ENCODE results near the gene AKT1. TPM values are rescaled to one million over a fixed set of nuclear protein-coding genes. Genes with fewer than 3 reads are reported as not detected.

AKT1 gene
- total and polyA plus RNA-seq, 2 experiments from 2014 or later, result 19.2 to 78.7 TPM

GRCh38 chr14:104830781-104831180, 35.2 kb upstream of the AKT1 start:
- no peak overlapping the region for H3K4me3 Mint-ChIP-seq

GRCh38 chr14:104827177-104828055, 31.9 kb upstream of the AKT1 start:
- Histone ChIP-seq H3F3A (replicated peaks; ENCODE audit: low read depth) (no peaks in the 10 kb centered on the region), H4K20me1 (replicated peaks; ENCODE audit: insufficient read depth) (no peaks in the 10 kb centered on the region), H3K27ac (ENCODE audit: low read depth) (no peak overlapping the region), H3K9me2 (ENCODE audit: insufficient read depth) (peaks cover 17% of the 10 kb centered on the region), H3K27me3 (ENCODE audit: insufficient read depth) (peaks cover 26% of the 10 kb centered on the region), H3K79me2 (replicated peaks; ENCODE audit: insufficient read depth) (no peaks in the 10 kb centered on the region), H3K36me3 (ENCODE audit: insufficient read depth) (no peaks in the 10 kb centered on the region), H3K4me1 (ENCODE audit: insufficient read depth) (peaks cover 3% of the 10 kb centered on the region; the same call in 1 of the 2 replicates), H3K4me2 (peak overlapping the region; percentile 88), H2AFZ (peak overlapping the region; percentile 89), H3K4me3 (peak overlapping the region; percentile 73)
- peak overlapping the region; percentile 78 for H3K4me3 Mint-ChIP-seq
- peaks cover 39% of the 10 kb centered on the region for H3K27me3 Mint-ChIP-seq (ENCODE audit: insufficient read depth, low read depth, poor library complexity)
- peaks cover 19% of the 10 kb centered on the region for H3K9me3 Mint-ChIP-seq
- peak; percentile 86 for ATAC-seq
- peaks cover 8% of the 10 kb centered on the region; the same call in 2 of the 3 replicates for H3K36me3 Mint-ChIP-seq (ENCODE audit: low read depth)
- peak; percentile 95 for DNase-seq (ENCODE audit: low spot score)
- H3K27ac Mint-ChIP-seq, result no peak overlapping the region
- H3K4me1 Mint-ChIP-seq, result peaks cover 6% of the 10 kb centered on the region
- TF ChIP-seq EZH2 (IDR thresholded peaks at IDR 0.05; ENCODE audit: low read depth, unreplicated experiment), result peak; percentile 13
- no peak for TF ChIP-seq ZNF331 (CRISPR knock-in tag; IDR thresholded peaks at IDR 0.05; ENCODE audit: low read depth)
- TF ChIP-seq JUNB (IDR thresholded peaks at IDR 0.05; ENCODE audit: unreplicated experiment), result no peak
- TF ChIP-seq ZNF114 (CRISPR knock-in tag; IDR thresholded peaks at IDR 0.05), result no peak
- TF ChIP-seq ETS1 (IDR thresholded peaks at IDR 0.05), result no peak
- peak; percentile 57 to 80 for TF ChIP-seq CTCF (conservative IDR thresholded peaks at IDR 0.05; ENCODE audit: low read depth in 2 of 2)
- TF ChIP-seq CREB1 (CRISPR knock-in tag; IDR thresholded peaks at IDR 0.05; ENCODE audit: low read depth), result no peak
- no peak for TF ChIP-seq ZNF462 (CRISPR knock-in tag; IDR thresholded peaks at IDR 0.05)
- no peak for TF ChIP-seq NANOG (IDR thresholded peaks at IDR 0.05; ENCODE audit: borderline replicate concordance)

More at GRCh38 chr14:104830781-104831180, 35.2 kb upstream of the AKT1 start:
- DNase-seq (ENCODE audit: low spot score), result no peak
- no peaks in the 10 kb centered on the region for H3F3A ChIP-seq (replicated peaks; ENCODE audit: low read depth)
- no peaks in the 10 kb centered on the region for H4K20me1 ChIP-seq (replicated peaks; ENCODE audit: insufficient read depth)
- Mint-ChIP-seq H3K27me3 (ENCODE audit: insufficient read depth, low read depth, poor library complexity) (peaks cover 14% of the 10 kb centered on the region), H3K9me3 (0 out of 3 replicates have a peak, but pooled peaks cover under 1% of the 10 kb centered on the region), H3K27ac (no peak overlapping the region), H3K36me3 (ENCODE audit: low read depth) (no peaks in the 10 kb centered on the region), H3K4me1 (peaks cover 4% of the 10 kb centered on the region; the same call in 2 of the 3 replicates)
- no peak overlapping the region for H3K27ac ChIP-seq (ENCODE audit: low read depth)
- no peaks in the 10 kb centered on the region for H3K79me2 ChIP-seq (replicated peaks; ENCODE audit: insufficient read depth)
- H2AFZ ChIP-seq, result no peak overlapping the region
- H3K4me2 ChIP-seq, result no peak overlapping the region
- peaks cover 5% of the 10 kb centered on the region; the same call in 1 of the 2 replicates for H3K27me3 ChIP-seq (ENCODE audit: insufficient read depth)
- H3K4me1 ChIP-seq (ENCODE audit: insufficient read depth), result peaks cover 3% of the 10 kb centered on the region; the same call in 1 of the 2 replicates
- ATAC-seq, result no peak
- H3K36me3 ChIP-seq (ENCODE audit: insufficient read depth), result no peaks in the 10 kb centered on the region
- H3K9me2 ChIP-seq (ENCODE audit: insufficient read depth), result no peaks in the 10 kb centered on the region
- TF ChIP-seq STAT1 (IDR thresholded peaks at IDR 0.05; ENCODE audit: unreplicated experiment) (no peak), ZNF114 (CRISPR knock-in tag; IDR thresholded peaks at IDR 0.05) (no peak), ZNF331 (CRISPR knock-in tag; IDR thresholded peaks at IDR 0.05; ENCODE audit: low read depth) (no peak), NANOG (IDR thresholded peaks at IDR 0.05; ENCODE audit: borderline replicate concordance) (no peak), EZH2 (IDR thresholded peaks at IDR 0.05; ENCODE audit: low read depth, unreplicated experiment) (no peak), POLR2AphosphoS5 (IDR thresholded peaks at IDR 0.05; ENCODE audit: low read depth) (no peak)
- H3K4me3 ChIP-seq, result no peak overlapping the region

Measured in GM23338 (cell line).